Type B pancreatic cell (in vitro differentiated cells): ENCODE measurements around the gene PITPNM2. TPM values are rescaled to one million over a fixed set of nuclear protein-coding genes. Genes with fewer than 3 reads are reported as not detected.
A peak's percentile ranks its signal among the peaks of the same experiment; 100 is the strongest.

Experiments used
- DNase-seq: peaks from one replicate; pipeline ENCODE4 v3.0.0; 2021; ENCODE audit warnings: mixed read lengths; ENCODE audit not compliant: unreplicated experiment; ENCODE audit errors: extremely low spot score
- H3K27ac Mint-ChIP-seq: 2 replicates; pipeline ENCODE4 v1.8.0; 2021; ENCODE audit warnings: mild to moderate bottlenecking, mixed read lengths
- H3K27me3 Mint-ChIP-seq: 2 replicates; pipeline ENCODE4 v1.8.0; 2021; ENCODE audit warnings: mixed read lengths
- H3K36me3 Mint-ChIP-seq: 2 replicates; pipeline ENCODE4 v1.8.0; 2021; ENCODE audit warnings: mixed read lengths
- H3K4me1 Mint-ChIP-seq: one replicate; pipeline ENCODE4 v1.8.0; 2021; ENCODE audit warnings: mixed read lengths; ENCODE audit not compliant: unreplicated experiment
- H3K4me3 Mint-ChIP-seq: 2 replicates; pipeline ENCODE4 v1.8.0; 2021; ENCODE audit warnings: mild to moderate bottlenecking, mixed read lengths
- H3K9me3 Mint-ChIP-seq: 2 replicates; pipeline ENCODE4 v1.8.0; 2021; ENCODE audit warnings: mixed read lengths
- CTCF ChIP-seq: fragments of 200-600 bp; sonication (generic); conservative IDR thresholded peaks from 2 replicates; pipeline ENCODE4 v1.5.0; 2021; ENCODE audit warnings: antibody characterized with exemption, mild to moderate bottlenecking
- total RNA-seq: library from RNA; stranded (reverse); gene quantifications from 2 replicates; pipeline ENCODE4 v1.2.1, GENCODE V29; 2021; ENCODE audit warnings: low replicate concordance

Gene PITPNM2
- total RNA-seq, 1 donor from 2014 or later: 6.8 TPM

- Mint-ChIP-seq H3K36me3 (peaks cover 3% of the 10 kb centered on the region), H3K27me3 (no peaks in the 10 kb centered on the region), H3K4me3 (no peak overlapping the region), H3K9me3 (peaks cover 8% of the 10 kb centered on the region), H3K4me1 (peaks cover 33% of the 10 kb centered on the region), H3K27ac (peak overlapping the region; percentile 82)
- DNase-seq: no peak
- TF ChIP-seq CTCF: no peak
Observed at GRCh38 chr12:123140676-123141614, 9.9 kb downstream of the PITPNM2 start.

GRCh38 chr12:123139926-123140675, 10.8 kb downstream of the PITPNM2 start:
- Mint-ChIP-seq H3K36me3 (peaks cover 3% of the 10 kb centered on the region), H3K27ac (peak overlapping the region; percentile 70), H3K27me3 (no peaks in the 10 kb centered on the region), H3K4me1 (peaks cover 33% of the 10 kb centered on the region), H3K4me3 (no peak overlapping the region), H3K9me3 (peaks cover 4% of the 10 kb centered on the region)
- TF ChIP-seq CTCF: no peak
- no peak for DNase-seq

GRCh38 chr12:123135688-123136087, 15.2 kb downstream of the PITPNM2 start:
- Mint-ChIP-seq H3K27me3 (no peaks in the 10 kb centered on the region), H3K9me3 (peaks cover 4% of the 10 kb centered on the region), H3K4me1 (peaks cover 16% of the 10 kb centered on the region), H3K27ac (no peak overlapping the region), H3K4me3 (no peak overlapping the region), H3K36me3 (peaks cover 3% of the 10 kb centered on the region)
- no peak for DNase-seq
- TF ChIP-seq CTCF: no peak

GRCh38 chr12:123134826-123135225, 16.1 kb downstream of the PITPNM2 start:
- H3K4me3 Mint-ChIP-seq: no peak overlapping the region
- DNase-seq: no peak
- no peak for TF ChIP-seq CTCF
- peak overlapping the region; percentile 68 for H3K27ac Mint-ChIP-seq
- H3K36me3 Mint-ChIP-seq: peaks cover 3% of the 10 kb centered on the region
- H3K27me3 Mint-ChIP-seq: no peaks in the 10 kb centered on the region
- peaks cover 9% of the 10 kb centered on the region for H3K4me1 Mint-ChIP-seq
- H3K9me3 Mint-ChIP-seq: peaks cover 4% of the 10 kb centered on the region

GRCh38 chr12:123134271-123134671, 16.6 kb downstream of the PITPNM2 start:
- no peaks in the 10 kb centered on the region for H3K36me3 Mint-ChIP-seq

More at GRCh38 chr12:123134271-123134671, 16.6 kb downstream of the PITPNM2 start:
- Mint-ChIP-seq H3K27ac (peak overlapping the region; percentile 68), H3K4me3 (no peak overlapping the region), H3K9me3 (peaks cover 4% of the 10 kb centered on the region), H3K4me1 (peaks cover 4% of the 10 kb centered on the region), H3K27me3 (no peaks in the 10 kb centered on the region)
- no peak for TF ChIP-seq CTCF
- DNase-seq: no peak
